ENCODE results near the gene PRPF40A. TPM values are rescaled to one million over a fixed set of nuclear protein-coding genes. Genes with fewer than 3 reads are reported as not detected.
A peak's percentile ranks its signal among the peaks of the same experiment; 100 is the strongest.
"Not testable (repeated sequence)": the region's sequence is repeated elsewhere in the genome, so short reads cannot be mapped to it uniquely, and the experiment has no call there.

PRPF40A gene
- total RNA-seq, 1 experiment from 2014 or later: 166 TPM

DNA sequence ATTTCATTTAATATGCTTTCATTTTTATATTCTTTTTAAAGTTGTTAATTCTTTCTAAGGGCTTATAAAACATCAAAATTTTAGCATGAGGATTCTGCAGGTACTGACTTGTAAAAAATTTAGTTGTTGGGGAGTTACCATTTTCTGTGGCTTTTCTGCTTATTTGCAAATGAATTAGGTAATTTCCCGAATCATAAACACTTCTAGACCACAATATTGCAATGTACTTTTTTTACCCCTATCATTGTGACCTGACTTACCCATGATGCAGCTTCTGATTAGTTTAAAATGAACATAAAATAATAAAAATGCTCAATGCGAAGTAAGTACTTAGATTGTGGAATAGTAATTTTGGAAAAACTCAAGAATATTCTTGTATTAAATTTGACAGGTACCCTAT is 12.6 kb upstream of the PRPF40A start:
- no TSS peak for BruUV-seq (replicated peaks)
- Histone ChIP-seq H3K27ac (ENCODE audit: low read depth, low read length, poor library complexity, severe bottlenecking) (no peak overlapping the region), H3K9me3 (ENCODE audit: low read depth, low read length, poor library complexity, severe bottlenecking) (no peaks in the 10 kb centered on the region), H3K4me1 (ENCODE audit: insufficient read depth, low read length, poor library complexity, severe bottlenecking) (no peaks in the 10 kb centered on the region), H3K36me3 (ENCODE audit: insufficient read depth, low read length, poor library complexity, severe bottlenecking) (peaks cover 8% of the 10 kb centered on the region), H3K4me3 (ENCODE audit: low read depth, low read length, poor library complexity, severe bottlenecking) (no peak overlapping the region), H3K27me3 (replicated peaks; ENCODE audit: insufficient read depth, low read depth, low read length, poor library complexity) (no peaks in the 10 kb centered on the region)
- ChIA-PET POLR2A (ENCODE audit: low non-redundant PET) (no interaction called here), CTCF (no interaction called here)
- intact Hi-C loops (cut with micrococcal nuclease; ENCODE audit: unreplicated experiment): no loop called here
- TF ChIP-seq EZH2 (IDR thresholded peaks at IDR 0.05; ENCODE audit: borderline replicate concordance, low read depth, low read length, poor library complexity, severe bottlenecking): no peak
- TF ChIP-seq, protein P1, sequence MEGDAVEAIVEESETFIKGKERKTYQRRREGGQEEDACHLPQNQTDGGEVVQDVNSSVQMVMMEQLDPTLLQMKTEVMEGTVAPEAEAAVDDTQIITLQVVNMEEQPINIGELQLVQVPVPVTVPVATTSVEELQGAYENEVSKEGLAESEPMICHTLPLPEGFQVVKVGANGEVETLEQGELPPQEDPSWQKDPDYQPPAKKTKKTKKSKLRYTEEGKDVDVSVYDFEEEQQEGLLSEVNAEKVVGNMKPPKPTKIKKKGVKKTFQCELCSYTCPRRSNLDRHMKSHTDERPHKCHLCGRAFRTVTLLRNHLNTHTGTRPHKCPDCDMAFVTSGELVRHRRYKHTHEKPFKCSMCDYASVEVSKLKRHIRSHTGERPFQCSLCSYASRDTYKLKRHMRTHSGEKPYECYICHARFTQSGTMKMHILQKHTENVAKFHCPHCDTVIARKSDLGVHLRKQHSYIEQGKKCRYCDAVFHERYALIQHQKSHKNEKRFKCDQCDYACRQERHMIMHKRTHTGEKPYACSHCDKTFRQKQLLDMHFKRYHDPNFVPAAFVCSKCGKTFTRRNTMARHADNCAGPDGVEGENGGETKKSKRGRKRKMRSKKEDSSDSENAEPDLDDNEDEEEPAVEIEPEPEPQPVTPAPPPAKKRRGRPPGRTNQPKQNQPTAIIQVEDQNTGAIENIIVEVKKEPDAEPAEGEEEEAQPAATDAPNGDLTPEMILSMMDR (conservative IDR thresholded peaks at IDR 0.05; ENCODE audit: low read depth, low read length): no peak
- DNase-seq (ENCODE audit: low spot score): no peak

DNA sequence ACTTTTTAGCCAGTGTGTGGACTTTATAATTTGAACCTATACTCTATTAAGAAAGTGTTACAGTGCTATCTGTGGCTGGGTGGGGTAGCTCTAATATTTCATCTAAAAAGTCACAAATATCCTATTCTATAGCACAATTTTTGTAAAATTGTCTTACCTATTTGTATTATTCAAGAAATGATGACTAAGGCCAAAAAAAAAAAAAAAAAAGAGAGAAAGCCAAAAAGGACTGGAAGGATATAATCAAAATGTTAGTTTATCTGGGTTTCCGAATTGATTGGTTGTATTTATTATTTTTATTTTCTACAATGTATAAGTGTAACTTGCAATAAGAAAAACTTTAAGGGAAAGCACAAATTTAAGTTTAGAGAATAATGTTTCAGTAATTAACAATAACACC is 6.7 kb upstream of the PRPF40A start:
- H3K9me3 ChIP-seq (ENCODE audit: low read depth, low read length, poor library complexity, severe bottlenecking): no peaks in the 10 kb centered on the region
- H3K27ac ChIP-seq (ENCODE audit: low read depth, low read length, poor library complexity, severe bottlenecking): no peak overlapping the region
- no peaks in the 10 kb centered on the region for H3K27me3 ChIP-seq (replicated peaks; ENCODE audit: insufficient read depth, low read depth, low read length, poor library complexity)
- TF ChIP-seq, protein P1 (conservative IDR thresholded peaks at IDR 0.05; ENCODE audit: low read depth, low read length): no peak
- no peak for TF ChIP-seq EZH2 (IDR thresholded peaks at IDR 0.05; ENCODE audit: borderline replicate concordance, low read depth, low read length, poor library complexity, severe bottlenecking)
- ChIA-PET CTCF (no interaction called here), POLR2A (ENCODE audit: low non-redundant PET) (no interaction called here)
- intact Hi-C loops (cut with micrococcal nuclease; ENCODE audit: unreplicated experiment): no loop called here
- BruUV-seq (replicated peaks): no TSS peak
- peaks cover 11% of the 10 kb centered on the region for H3K4me1 ChIP-seq (ENCODE audit: insufficient read depth, low read length, poor library complexity, severe bottlenecking)
- DNase-seq (ENCODE audit: low spot score): no peak
- no peak overlapping the region for H3K4me3 ChIP-seq (ENCODE audit: low read depth, low read length, poor library complexity, severe bottlenecking)
- no peaks in the 10 kb centered on the region for H3K36me3 ChIP-seq (ENCODE audit: insufficient read depth, low read length, poor library complexity, severe bottlenecking)

DNA sequence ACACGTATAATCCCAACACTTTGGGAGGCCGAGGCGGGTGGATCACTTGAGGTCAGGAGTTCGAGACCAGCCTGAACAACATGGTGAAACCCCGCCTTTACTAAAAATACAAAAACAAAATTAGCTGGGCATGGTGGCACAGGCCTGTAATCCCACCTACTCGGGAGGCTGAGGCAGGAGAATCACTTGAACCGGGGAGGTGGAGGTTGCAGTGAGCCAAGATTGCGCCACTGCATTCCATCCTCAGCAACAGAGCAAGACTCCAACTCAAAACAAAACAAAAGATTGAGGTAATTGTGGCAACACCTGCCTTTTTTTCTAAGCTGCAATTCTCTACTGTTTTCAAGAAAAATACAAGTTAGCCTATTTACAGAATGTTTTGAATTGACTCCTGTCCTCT is 5.4 kb upstream of the PRPF40A start:
- H3K9me3 ChIP-seq (ENCODE audit: low read depth, low read length, poor library complexity, severe bottlenecking); H3K27me3 ChIP-seq (replicated peaks; ENCODE audit: insufficient read depth, low read depth, low read length, poor library complexity); POLR2A ChIA-PET (ENCODE audit: low non-redundant PET); DNase-seq (ENCODE audit: low spot score); H3K36me3 ChIP-seq (ENCODE audit: insufficient read depth, low read length, poor library complexity, severe bottlenecking); H3K27ac ChIP-seq (ENCODE audit: low read depth, low read length, poor library complexity, severe bottlenecking); intact Hi-C loops (cut with micrococcal nuclease; ENCODE audit: unreplicated experiment); H3K4me3 ChIP-seq (ENCODE audit: low read depth, low read length, poor library complexity, severe bottlenecking); CTCF ChIA-PET; BruUV-seq (replicated peaks): not testable (repeated sequence)
- H3K4me1 ChIP-seq (ENCODE audit: insufficient read depth, low read length, poor library complexity, severe bottlenecking): peaks cover 11% of the 10 kb centered on the region

DNA sequence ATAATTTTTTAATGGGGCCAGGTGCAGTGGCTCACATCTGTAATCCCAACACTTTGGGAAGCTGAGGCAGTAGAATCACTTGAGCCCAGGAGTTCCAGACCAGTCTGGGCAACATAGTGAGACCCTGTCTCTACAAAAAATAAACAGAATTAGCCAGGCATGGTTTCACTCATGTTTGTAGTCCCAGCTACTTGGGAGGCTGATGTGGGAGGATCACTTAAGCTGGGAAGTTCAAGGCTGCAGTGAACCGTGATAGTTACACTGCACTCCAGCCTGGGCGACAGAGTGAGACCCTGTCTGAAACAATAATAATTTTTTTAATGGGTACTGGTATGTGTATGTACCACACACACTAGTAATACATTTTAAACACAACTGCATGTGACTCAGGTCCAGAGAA is 3.5 kb upstream of the PRPF40A start:
- Histone ChIP-seq H3K4me1 (ENCODE audit: insufficient read depth, low read length, poor library complexity, severe bottlenecking) (peaks cover 12% of the 10 kb centered on the region), H3K36me3 (ENCODE audit: insufficient read depth, low read length, poor library complexity, severe bottlenecking) (no peaks in the 10 kb centered on the region), H3K9me3 (ENCODE audit: low read depth, low read length, poor library complexity, severe bottlenecking) (no peaks in the 10 kb centered on the region), H3K4me3 (ENCODE audit: low read depth, low read length, poor library complexity, severe bottlenecking) (peak overlapping the region; percentile 76), H3K27me3 (replicated peaks; ENCODE audit: insufficient read depth, low read depth, low read length, poor library complexity) (no peaks in the 10 kb centered on the region), H3K27ac (ENCODE audit: low read depth, low read length, poor library complexity, severe bottlenecking) (no peak overlapping the region)
- ChIA-PET CTCF (no interaction called here), POLR2A (ENCODE audit: low non-redundant PET) (no interaction called here)
- intact Hi-C loops (cut with micrococcal nuclease; ENCODE audit: unreplicated experiment): no loop called here
- TF ChIP-seq, protein P1 (conservative IDR thresholded peaks at IDR 0.05; ENCODE audit: low read depth, low read length): no peak
- TF ChIP-seq EZH2 (IDR thresholded peaks at IDR 0.05; ENCODE audit: borderline replicate concordance, low read depth, low read length, poor library complexity, severe bottlenecking): no peak
- DNase-seq (ENCODE audit: low spot score): no peak
- BruUV-seq (replicated peaks): no TSS peak
